HG02678 (cell line): Measurements from ENCODE around the gene TMEM151A.

Experiments used
- ATAC-seq: cut with Tn5 transposase; IDR thresholded peaks from one replicate; pipeline ENCODE4 v1.9.1; 2021; ENCODE audit warnings: mild to moderate bottlenecking, moderate library complexity; ENCODE audit not compliant: unreplicated experiment

TMEM151A gene

DNA sequence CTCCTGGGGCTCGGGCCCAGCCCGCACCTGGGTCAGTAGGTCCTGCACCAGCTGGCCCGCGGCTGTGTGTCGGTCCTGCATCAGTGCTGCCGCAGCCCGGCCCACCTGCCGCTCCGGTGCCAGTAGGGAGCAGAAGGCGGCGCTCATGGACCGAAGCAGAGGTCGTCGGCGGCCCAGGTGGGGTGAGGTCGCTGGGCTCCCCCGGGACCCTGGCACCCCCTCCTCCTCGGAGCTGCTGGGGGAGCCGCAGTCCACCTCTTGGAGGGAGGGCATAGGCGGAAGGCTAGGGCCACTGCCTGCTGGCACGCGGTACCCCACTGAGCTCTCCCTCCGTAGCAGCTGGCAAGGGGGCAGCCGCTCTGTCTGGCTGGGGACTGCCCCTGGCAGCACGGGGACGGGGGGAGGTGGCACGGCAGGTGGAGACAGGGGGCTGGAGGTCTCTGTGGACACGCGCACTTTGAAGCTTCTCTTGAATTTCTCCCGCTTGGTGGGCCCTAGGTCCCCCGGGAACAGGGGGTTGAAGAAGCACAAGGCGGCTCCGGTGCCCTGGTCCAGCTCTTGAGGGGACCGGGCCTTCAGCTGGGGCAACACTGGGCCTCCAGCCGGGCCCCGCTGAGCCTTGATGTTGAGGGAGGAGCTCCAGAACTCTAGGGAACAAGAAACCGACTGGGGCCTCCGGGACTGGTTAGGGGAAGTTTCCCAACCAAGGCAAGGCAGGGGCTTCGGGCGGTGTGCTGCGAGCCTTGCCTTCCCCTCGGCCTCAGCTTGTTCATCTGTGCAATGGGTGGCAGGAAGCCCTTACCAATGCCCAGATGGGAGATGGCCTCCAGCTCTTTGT is 43.1 kb downstream of the TMEM151A start:
- no peak for ATAC-seq

DNA sequence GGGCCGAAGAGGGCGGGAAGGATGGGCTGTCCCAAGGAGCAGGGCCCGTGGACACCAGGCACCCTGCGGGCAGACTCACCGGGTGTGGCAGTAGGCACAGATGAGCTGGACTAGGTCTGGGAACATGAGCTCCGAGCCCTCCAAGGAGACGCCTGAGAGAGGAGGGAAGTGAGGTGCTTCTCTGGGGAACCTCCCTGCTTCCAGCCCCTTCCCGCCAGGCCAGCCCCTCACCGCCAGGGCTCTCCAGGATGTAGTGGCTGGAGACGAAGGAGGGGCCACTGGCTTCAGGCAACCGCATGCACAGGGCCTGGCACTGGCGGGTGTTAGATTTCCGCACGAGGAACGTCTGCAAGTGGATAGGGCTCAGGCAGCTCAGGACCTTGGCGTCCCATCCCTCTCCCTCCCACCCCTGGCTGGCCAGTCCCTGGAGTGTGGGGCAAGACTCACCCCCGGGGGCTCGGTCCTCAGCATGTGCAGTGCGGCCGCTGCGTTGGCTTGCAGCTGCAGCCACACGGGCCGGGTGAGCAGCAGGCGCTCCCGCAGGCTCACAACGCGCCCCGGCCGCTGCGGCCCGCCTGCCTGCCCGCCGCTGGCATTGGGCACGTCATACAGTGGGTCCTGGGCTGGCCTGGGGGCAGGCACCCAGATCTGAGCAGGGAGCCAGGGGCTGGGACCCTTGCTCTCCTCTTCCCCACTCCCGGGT is 44.0 kb downstream of the TMEM151A start:
- no peak for ATAC-seq

DNA sequence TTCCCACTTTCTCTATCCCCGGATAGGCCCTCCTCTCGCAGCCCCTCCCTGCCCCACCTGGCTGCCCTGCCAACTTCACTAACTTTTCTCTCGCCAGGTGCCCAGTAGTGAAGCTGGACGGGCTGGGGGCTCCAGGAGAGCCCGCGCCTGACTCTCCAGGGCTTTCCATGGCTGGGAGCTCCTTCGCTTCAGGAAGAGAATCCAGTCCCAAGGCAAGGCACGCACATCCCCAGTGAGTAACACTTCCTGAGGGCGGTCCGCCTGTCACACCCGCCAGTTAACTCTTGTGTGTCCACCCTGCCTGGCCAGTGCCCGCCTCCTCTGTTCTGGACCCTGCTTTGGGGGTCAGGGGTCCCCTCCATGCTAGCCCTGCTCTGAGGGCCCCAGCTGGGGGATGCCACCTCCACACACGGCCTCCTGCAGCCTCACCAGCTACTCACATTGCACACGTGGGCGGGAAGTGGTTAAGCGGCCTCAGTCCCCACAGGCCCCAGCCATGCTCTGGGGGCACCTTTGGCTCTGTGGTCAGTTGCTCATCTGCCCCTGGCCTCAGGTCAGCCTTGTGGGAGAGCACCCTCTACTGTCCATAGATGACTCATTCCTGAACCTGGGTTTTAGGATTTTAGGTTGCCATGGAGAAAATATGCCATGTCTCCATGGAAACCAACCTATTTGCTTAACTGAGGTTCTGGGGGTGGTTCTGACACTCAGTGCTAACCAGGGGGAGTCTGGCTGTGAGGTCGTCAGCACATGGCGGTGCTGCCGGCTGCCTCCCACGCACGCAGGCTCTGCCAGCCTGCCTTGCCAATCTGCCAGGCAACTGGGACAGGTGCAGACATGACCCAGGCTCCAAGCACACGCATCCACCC is 44.8 kb downstream of the TMEM151A start, which contains the start of gene RIN1:
Gene RIN1, minus strand, starts transcription at position 201 of the 869 bp plus-strand sequence. Its CDS starts 32 bp downstream, at position 169.
- ATAC-seq, result peak; percentile 65

DNA sequence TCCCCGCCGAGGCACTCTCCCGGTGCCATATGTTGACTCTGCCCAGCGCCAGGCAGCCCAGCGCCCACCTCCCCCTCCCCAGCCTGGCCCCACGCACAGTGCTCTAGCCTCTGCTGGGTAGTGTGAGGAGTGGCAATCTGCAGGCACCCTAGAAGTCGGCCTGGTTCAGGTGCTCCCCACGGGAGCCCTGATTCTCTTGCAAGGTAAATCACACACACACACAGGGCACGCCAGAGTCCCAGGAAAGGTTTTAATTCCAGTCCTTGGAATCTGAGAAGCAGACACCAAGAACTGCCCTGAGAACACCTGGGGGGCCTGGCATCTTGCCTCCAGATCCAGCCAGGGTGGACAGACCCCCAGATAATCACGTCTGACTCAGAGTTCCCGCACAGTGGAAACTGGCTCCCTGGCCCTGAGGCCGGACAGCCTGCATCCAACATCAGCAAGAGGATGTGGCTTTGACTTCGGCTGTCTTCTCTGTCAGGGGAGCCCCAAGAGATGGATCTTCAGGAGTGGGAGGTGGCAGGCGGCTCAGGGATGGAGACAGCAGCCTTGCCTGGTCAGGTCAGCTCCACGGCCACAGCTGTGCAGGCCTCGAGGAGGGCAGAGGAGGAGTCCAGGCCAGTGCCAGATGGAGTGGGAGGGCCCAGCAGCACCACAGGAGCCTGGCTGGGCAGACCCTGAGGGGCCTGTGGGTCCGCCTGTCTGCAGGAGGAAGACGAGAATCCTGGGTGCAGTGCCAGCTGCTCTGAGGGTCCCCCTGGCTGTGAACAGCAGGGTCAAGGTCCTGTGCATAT is 45.6 kb downstream of the TMEM151A start:
- ATAC-seq, result no peak

DNA sequence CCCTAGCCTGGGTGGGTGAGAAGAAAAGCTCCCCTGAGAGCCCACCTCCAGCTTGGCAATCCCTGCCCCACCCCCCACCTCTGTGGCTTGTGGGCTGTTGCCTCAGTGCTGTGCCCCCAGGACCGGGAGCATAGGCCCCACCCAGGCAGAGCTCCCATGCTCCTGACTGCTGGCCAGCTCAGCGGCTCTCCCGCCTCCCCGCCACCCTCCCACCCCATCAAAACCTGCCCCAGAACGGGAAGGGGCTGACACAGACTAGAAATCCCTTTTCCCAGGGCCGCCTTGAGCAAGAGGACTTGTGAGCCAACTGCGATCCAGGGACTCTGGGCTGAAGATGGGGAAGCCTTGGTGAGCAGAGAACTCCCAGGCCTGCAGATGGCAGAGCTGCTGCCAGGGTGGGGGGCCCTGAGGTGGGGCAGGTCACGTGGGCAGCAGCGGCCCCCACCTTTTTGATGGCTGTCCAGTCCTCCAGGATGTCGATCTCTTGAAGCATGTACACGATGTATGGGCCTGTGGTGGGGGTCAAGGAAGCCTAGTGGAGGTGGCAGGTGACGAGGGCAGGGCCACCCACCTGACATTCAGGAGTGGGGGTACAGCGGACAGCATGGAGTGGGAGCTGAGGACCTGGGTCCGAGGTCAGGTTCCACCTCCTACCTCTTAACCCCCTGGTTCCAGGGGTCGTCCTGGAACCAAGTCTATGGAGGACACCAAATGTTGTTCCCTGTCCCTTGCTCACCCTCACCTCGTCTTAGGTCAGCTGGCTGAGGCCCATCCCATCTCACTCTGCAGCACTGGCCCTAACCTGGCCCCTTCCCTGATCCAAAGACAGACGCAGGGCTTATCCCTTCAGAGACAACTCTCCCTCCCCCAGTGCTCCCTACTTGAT is 46.8 kb downstream of the TMEM151A start:
- ATAC-seq, result no peak

DNA sequence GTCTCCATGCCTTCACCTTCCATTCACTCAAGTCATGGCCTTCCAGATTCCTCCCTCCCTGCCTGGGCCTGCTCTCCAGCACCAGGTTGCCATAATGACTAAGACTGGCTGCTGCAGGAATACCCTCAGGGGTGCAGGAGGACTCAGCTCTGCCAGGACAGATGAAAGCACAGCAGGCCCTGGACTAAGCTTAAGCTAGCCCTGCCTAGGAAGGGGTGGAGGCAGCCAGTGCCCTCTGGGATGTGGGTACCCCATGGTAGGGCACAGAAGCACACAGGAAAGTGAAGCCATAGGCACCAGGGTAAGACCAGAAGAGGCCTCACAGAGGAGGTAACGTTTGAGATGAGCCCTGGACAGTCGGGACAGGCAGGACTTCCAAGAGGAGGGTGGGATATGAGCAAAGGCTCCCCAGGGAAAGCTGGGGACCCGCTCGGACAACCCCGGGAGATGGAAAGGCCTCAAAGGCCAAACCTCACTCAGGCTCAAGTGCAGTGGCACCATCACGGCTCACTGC is 47.5 kb downstream of the TMEM151A start:
- no peak for ATAC-seq

DNA sequence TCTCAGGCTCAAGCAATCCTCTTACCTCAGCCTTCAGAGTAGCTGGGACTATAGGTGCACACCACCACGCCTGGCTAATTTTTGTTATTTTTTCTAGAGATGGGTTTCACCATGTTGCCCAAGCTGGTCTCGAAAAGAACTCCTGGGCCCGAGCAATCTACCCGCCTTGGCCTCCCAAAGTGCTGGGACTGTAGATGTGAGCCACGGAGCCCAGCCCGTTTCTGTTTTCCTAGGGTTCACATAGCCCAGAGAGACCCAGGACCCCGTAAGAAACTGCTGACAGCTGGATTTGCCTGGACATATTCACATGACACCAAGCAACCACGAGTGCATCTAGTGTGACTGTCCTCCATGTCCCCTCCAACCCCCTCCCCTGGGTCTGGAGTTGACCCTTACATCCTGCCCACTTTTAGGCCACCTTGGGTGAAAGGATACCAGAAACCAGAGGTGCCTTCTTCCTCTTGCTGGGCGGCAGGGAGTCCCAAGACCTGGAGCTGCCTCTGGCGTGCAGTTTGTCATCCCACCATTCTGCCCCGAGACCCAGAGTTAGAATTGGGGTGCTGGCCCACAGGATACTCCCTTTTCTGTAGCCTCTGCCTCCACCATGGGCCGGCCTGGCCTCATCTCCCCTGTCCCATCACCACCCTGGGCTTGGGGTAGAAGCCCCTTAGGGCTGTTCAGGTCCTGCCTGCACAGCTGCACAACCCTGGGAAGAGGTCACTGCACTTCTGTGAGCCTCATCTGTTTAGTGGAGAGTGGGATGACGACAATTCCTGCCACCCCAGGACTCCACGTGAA is 48.2 kb downstream of the TMEM151A start:
- ATAC-seq, result no peak

DNA sequence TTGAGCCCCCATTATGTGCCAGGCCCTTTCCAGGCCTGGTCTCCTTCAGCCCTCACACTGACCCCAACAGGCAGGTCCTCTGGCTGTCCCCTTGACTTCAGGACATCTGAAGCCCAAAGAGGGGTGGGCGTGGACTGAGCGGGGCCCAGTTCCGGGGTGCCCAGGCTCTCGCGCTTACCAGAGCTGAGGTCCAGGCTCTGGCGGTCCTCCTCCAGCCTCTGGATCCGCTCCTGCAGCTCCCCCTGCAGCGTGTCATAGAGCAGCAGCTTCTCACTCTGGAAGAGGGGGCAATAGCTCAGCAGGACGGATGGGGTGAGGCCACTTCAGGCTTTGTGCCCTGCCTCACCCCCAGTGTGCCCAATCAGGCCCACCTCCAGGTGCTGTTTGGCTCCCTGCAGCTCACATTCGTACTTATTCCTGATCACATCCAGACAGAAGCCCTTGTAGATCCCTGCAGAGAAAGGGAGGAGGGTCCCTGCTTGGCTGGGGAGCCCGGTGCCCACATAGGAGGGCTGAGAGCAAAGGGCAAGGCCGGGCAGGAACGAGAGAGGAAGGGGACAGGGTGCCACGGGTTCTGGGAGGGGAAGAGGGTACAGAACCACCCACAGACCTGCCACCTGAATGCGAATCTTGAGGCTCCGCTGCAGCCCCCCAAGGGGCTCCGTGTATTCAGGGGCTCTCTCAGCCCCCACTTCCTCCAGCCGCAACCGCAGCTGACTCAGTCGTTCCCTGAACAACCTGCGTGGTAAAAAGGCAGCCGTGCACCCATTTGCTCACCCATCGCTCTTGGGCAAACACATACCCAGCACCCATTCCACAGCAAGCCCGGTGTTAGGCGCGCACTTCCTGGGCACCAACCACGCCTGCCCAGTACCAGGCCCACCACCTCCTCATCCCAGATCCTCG is 49.2 kb downstream of the TMEM151A start:
- ATAC-seq, result no peak

DNA sequence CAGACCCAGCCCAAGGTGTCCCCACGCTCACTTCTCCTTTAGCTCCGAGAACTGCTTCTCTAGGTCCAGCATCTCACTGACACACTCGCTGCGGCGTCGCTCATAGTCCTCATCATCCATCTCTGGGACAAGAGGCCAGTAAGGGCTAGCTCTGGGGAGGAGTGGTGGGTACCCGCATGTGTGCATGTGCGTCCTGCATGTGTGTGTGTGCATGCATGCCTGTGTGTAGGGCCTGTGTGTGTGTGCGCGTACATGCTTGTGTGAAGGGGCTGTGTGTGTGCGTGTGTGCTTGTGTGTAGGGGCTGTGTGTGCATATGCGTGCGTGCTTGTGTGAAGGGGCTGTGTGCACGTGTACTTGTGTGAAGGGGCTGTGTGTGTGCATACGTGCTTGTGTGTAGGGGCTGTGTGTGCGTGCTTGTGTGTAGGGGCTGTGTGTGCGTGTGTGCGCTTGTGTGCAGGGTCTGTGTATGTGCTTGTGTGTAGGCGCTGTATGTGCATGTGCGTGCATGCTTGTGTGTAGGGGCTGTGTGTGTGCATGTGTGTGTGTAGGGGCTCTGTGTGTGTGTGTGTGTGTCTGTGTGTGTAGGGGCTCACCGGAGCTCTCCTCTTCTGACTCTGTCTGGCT is 49.9 kb downstream of the TMEM151A start:
- no peak for ATAC-seq

DNA sequence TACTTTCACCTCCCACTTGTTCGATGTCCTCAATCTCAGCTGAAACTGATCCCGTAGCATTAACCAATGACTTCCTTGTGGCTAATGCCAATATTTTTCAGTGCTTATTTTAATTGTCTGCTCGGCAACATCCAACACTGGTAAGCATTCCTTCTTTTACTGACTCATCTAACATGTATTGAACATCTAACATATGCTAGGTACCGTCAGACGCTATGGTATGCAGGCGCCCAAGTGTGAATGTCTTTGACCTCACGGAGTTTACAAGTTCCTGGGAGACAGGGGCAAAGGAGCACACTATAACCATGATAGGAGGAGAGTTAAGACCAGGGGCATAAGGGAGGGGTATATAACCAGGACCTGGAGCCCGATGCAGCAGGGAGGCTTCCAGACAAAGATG is 51.5 kb downstream of the TMEM151A start:
- ATAC-seq, result no peak

DNA sequence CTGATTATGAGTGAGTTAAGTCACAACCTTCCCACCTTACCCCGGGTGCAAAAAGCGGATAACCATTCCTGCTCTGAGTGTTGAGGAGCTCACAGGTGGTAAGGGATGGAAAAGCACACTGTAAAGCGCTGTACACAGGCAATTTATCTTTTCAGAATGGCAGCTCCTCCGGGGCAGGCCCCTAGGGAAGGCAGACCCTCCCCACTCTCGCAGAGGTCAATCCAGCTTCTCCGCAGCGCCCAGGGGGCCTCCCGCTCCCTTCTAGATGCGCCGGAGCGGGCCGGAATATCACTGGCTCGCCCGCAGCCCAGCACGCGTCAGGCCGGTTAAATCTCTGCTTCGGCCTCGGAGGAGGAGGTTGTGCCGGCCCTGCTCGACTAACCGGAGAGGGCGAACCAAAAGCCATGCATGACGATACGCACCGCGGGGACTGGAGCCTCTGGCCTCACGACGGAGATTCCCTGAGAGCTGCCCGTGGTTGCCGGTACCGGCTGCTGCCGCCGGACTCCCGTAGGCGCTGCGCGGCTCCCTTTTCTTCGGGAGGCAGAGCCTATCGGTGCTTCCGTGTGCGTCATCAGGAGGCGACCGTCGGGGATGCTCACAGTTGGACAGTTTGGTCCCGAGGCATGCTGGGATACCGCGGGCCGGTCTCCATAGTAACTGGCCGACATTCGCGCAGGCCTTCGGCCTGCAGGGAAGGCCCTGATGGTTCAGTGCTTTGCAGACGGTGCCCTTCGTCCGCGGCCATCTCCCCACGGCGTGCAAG is 53.0 kb downstream of the TMEM151A start, which contains the start of gene BRMS1:
Gene BRMS1, minus strand, starts transcription at position 555 of the 766 bp plus-strand sequence. CDS start 2,870 bp downstream, outside the sequence.
- ATAC-seq, result peak; percentile 71

DNA sequence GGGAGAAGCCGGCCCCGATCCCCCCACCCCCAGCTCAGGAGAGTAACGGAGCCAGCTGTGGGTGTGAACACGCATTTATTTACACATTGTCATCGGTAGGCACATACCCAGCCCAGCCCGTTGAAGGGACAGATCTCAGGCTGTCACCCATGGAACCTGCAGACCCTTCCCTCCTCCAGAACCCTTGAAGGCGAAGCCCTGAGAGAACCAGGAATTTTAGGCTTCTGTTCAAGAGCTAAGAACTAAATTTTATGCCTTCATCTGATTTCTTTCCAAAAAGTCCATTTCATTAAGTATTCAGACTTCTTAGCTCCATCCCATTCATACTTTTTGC is 53.6 kb downstream of the TMEM151A start:
- ATAC-seq, result peak; percentile 10
